Kidney (tissue), 14 donors: Measurements from ENCODE around the gene RIMS1. TPM values are rescaled to one million over a fixed set of nuclear protein-coding genes. Genes with fewer than 3 reads are reported as not detected.

Source experiments
- DNase-seq, 5 donors: peaks; one replicate each; pipeline ENCODE4 v3.0.0-alpha.2; 2013 to 2020
- FAIRE-seq: peaks from 2 replicates; lab custom pipeline; 2012; peaks lifted over from hg19 to GRCh38; lab: Jason Lieb, UNC
- H3K27ac ChIP-seq, 2 donors: one replicate each; pipeline ENCODE4 v1.7.0; 2013; ENCODE audit warnings: low read depth in 2 of 2, low read length in 2 of 2, inconsistent platforms in 1 of 2
- H3K27me3 ChIP-seq: one replicate; pipeline ENCODE4 v1.7.1; 2013; ENCODE audit warnings: low read length, inconsistent platforms; ENCODE audit not compliant: control insufficient read depth, insufficient read depth
- H3K36me3 ChIP-seq, 3 donors: one replicate each; pipeline versions ENCODE4 v1.7.0 to v1.7.1; 2013; ENCODE audit warnings: low read length in 3 of 3, control low read depth in 1 of 3, inconsistent platforms in 1 of 3; ENCODE audit not compliant: insufficient read depth in 3 of 3, control insufficient read depth in 2 of 3
- H3K4me1 ChIP-seq, 3 donors: one replicate each; pipeline versions ENCODE4 v1.7.0 to v1.7.1; 2013; ENCODE audit warnings: low read length in 3 of 3, inconsistent platforms in 1 of 3, low read depth in 1 of 3; ENCODE audit not compliant: control insufficient read depth in 2 of 3, insufficient read depth in 2 of 3
- H3K4me3 ChIP-seq, 3 donors: one replicate each; pipeline versions ENCODE4 v1.7.0 to v1.8.1; 2013; ENCODE audit warnings: low read length in 3 of 3, control low read depth in 1 of 3, inconsistent platforms in 1 of 3
- H3K9ac ChIP-seq, 3 donors: one replicate each; pipeline versions ENCODE4 v1.7.0 to v1.7.1; 2013; ENCODE audit warnings: low read length in 3 of 3, control low read depth in 1 of 3, inconsistent platforms in 1 of 3
- H3K9me3 ChIP-seq, 3 donors: one replicate each; pipeline versions ENCODE4 v1.7.0 to v1.7.1; 2013; ENCODE audit warnings: low read length in 3 of 3, control low read depth in 1 of 3, inconsistent platforms in 1 of 3; ENCODE audit not compliant: control insufficient read depth in 2 of 3, insufficient read depth in 1 of 3
- CTCF ChIP-seq: IDR thresholded peaks from 3 replicates; pipeline ENCODE4 v1.5.1; 2012; ENCODE audit warnings: mild to moderate bottlenecking, moderate library complexity, borderline replicate concordance; ENCODE audit not compliant: insufficient read depth; ENCODE audit errors: extremely low read depth
- intact Hi-C: fragments of 100-400 bp; cut with DNase I; formaldehyde crosslinking; loops from one replicate; pipeline ENCODE4 v1.11.1; 2022
- polyA plus RNA-seq: library from polyadenylated mRNA; stranded (reverse); fragments of 350-450 nt; fragmentation: Illumina TruSeq; extraction: RNeasy Lipid Tissue Mini Kit (QIAGEN cat#74804); gene quantifications from one replicate; pipeline ENCODE4 v1.2.3, GENCODE V29; 2014; ENCODE audit warnings: low read depth, low replicate concordance; ENCODE audit not compliant: insufficient read depth
- total RNA-seq: library from RNA; stranded (reverse); fragmentation: NEBNext Ultra II Directional; extraction: Animal tissue kit (Norgen Biotek cat#: 25700); gene quantifications from one replicate; pipeline ENCODE4 v1.2.1, GENCODE V29; 2021
- donor health status: control.
- donor health status: control.
- donor health status: control.
- donor health status: control.
- donor health status: control.
- donor health status: DM: yes; HTN: yes; CAD: no.
- donor health status: Normal renal cell carcinoma (clear cell type).

Gene RIMS1
- total and polyA plus RNA-seq, 2 donors from 2014 or later: 4.5 TPM; not detected in 1

GRCh38 chr6:72414657-72415056 is 528.3 kb downstream of the RIMS1 start:
- TF ChIP-seq CTCF: no peak
- no peaks in the 10 kb centered on the region for H3K4me1 ChIP-seq
- intact Hi-C loops: loop anchor here (10.0 kb wide), 1 partner anchor 770 kb away; no protein-coding TSS in a partner anchor
- no peaks in the 10 kb centered on the region for H3K27me3 ChIP-seq
- no peak for FAIRE-seq
- DNase-seq: no peak
- H3K27ac ChIP-seq: no peak overlapping the region
- H3K4me3 ChIP-seq: no peak overlapping the region
- H3K36me3 ChIP-seq: no peaks in the 10 kb centered on the region
- no peaks in the 10 kb centered on the region for H3K9me3 ChIP-seq
- no peak overlapping the region for H3K9ac ChIP-seq

GRCh38 chr6:72416744-72417465 is 530.6 kb downstream of the RIMS1 start:
- Histone ChIP-seq H3K27me3 (no peaks in the 10 kb centered on the region), H3K4me1 (no peaks in the 10 kb centered on the region), H3K9ac (no peak overlapping the region), H3K4me3 (no peak overlapping the region), H3K36me3 (no peaks in the 10 kb centered on the region), H3K9me3 (no peaks in the 10 kb centered on the region), H3K27ac (no peak overlapping the region)
- no peak for TF ChIP-seq CTCF
- no peak for FAIRE-seq
- no peak for DNase-seq
- intact Hi-C loops: loop anchor here (10.0 kb wide), 1 partner anchor 768 kb away; no protein-coding TSS in a partner anchor

- no peak overlapping the region for H3K9ac ChIP-seq
- intact Hi-C loops: loop anchor here (10.0 kb wide), 1 partner anchor 767 kb away; no protein-coding TSS in a partner anchor
- no peak for DNase-seq
- no peak overlapping the region for H3K27ac ChIP-seq
- H3K36me3 ChIP-seq: no peaks in the 10 kb centered on the region
- no peak overlapping the region for H3K4me3 ChIP-seq
- TF ChIP-seq CTCF: no peak
- FAIRE-seq: no peak
- no peaks in the 10 kb centered on the region for H3K4me1 ChIP-seq
- H3K27me3 ChIP-seq: no peaks in the 10 kb centered on the region
- H3K9me3 ChIP-seq: no peaks in the 10 kb centered on the region
Measured at GRCh38 chr6:72417759-72418158, 531.4 kb downstream of the RIMS1 start.

DNA sequence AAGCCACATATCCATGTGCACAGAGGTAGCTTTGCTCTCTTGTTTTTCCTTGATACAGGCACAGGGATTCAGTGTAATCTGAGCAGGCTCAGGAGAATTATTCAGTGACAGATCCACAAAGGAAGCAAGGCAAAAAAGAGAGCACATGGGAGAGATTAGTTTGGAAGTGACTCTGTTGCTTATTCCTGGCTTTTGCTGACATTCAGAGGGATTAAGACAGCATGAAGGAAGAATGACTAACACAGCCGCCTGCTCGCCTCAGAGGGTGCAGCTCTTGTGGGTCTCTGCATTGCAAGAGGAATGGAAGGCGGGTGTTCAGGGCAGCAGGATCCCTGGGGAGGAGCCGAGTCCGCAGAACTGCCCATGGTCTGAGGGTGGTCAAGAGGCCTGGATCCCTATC is 532.1 kb downstream of the RIMS1 start:
- Histone ChIP-seq H3K9ac (no peak overlapping the region), H3K27me3 (no peaks in the 10 kb centered on the region), H3K4me1 (no peaks in the 10 kb centered on the region), H3K27ac (no peak overlapping the region), H3K36me3 (no peaks in the 10 kb centered on the region), H3K4me3 (no peak overlapping the region), H3K9me3 (no peaks in the 10 kb centered on the region)
- no peak for TF ChIP-seq CTCF
- intact Hi-C loops: loop anchor here (10.0 kb wide), 1 partner anchor 766 kb away; no protein-coding TSS in a partner anchor
- DNase-seq (no peak), FAIRE-seq (no peak)
